Osteocyte (in vitro differentiated cells): ENCODE measurements around the gene HOXC12. TPM values are rescaled to one million over a fixed set of nuclear protein-coding genes. Genes with fewer than 3 reads are reported as not detected.

Experiments used
- DNase-seq: peaks from one replicate; pipeline ENCODE4 v3.0.0; 2021; ENCODE audit warnings: mixed read lengths; ENCODE audit not compliant: unreplicated experiment; ENCODE audit errors: extremely low spot score
- H3K27ac Mint-ChIP-seq: one replicate; pipeline ENCODE4 v1.8.0; 2021; ENCODE audit warnings: mild to moderate bottlenecking, mixed read lengths; ENCODE audit not compliant: unreplicated experiment
- H3K27me3 Mint-ChIP-seq: one replicate; pipeline ENCODE4 v1.8.0; 2021; ENCODE audit warnings: mixed read lengths; ENCODE audit not compliant: unreplicated experiment
- H3K36me3 Mint-ChIP-seq: one replicate; pipeline ENCODE4 v1.8.0; 2021; ENCODE audit warnings: mixed read lengths; ENCODE audit not compliant: unreplicated experiment
- H3K4me1 Mint-ChIP-seq: one replicate; pipeline ENCODE4 v1.8.0; 2021; ENCODE audit warnings: mixed read lengths; ENCODE audit not compliant: unreplicated experiment
- H3K4me3 Mint-ChIP-seq: one replicate; pipeline ENCODE4 v1.8.0; 2021; ENCODE audit warnings: mild to moderate bottlenecking, moderate library complexity, mixed read lengths; ENCODE audit not compliant: unreplicated experiment
- H3K9me3 Mint-ChIP-seq: one replicate; pipeline ENCODE4 v1.8.0; 2021; ENCODE audit warnings: mixed read lengths; ENCODE audit not compliant: unreplicated experiment
- total RNA-seq: library from RNA; stranded (reverse); gene quantifications from 2 replicates; pipeline ENCODE4 v1.2.1, GENCODE V29; 2021
- TF ChIP-seq, protein P1 (sequence below): fragments of 200-600 bp; sonication (generic); IDR thresholded peaks from 2 replicates; pipeline ENCODE4 v1.5.0; 2021; ENCODE audit warnings: antibody characterized with exemption, mild to moderate bottlenecking, moderate library complexity

The HOXC12 gene
- total RNA-seq, 1 donor from 2014 or later = not detected

DNA sequence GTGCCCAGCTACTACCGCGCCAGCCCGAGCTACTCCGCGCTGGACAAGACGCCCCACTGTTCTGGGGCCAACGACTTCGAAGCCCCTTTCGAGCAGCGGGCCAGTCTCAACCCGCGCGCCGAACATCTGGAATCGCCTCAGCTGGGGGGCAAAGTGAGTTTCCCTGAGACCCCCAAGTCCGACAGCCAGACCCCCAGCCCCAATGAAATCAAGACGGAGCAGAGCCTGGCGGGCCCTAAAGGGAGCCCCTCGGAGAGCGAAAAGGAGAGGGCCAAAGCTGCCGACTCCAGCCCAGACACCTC, 30.9 kb downstream of the HOXC12 start:
- Mint-ChIP-seq H3K27me3 (peaks cover 95% of the 10 kb centered on the region), H3K4me3 (no peak overlapping the region), H3K36me3 (no peaks in the 10 kb centered on the region), H3K9me3 (no peaks in the 10 kb centered on the region), H3K27ac (no peak overlapping the region), H3K4me1 (peaks cover 16% of the 10 kb centered on the region)
- no peak for DNase-seq
- TF ChIP-seq, protein P1, sequence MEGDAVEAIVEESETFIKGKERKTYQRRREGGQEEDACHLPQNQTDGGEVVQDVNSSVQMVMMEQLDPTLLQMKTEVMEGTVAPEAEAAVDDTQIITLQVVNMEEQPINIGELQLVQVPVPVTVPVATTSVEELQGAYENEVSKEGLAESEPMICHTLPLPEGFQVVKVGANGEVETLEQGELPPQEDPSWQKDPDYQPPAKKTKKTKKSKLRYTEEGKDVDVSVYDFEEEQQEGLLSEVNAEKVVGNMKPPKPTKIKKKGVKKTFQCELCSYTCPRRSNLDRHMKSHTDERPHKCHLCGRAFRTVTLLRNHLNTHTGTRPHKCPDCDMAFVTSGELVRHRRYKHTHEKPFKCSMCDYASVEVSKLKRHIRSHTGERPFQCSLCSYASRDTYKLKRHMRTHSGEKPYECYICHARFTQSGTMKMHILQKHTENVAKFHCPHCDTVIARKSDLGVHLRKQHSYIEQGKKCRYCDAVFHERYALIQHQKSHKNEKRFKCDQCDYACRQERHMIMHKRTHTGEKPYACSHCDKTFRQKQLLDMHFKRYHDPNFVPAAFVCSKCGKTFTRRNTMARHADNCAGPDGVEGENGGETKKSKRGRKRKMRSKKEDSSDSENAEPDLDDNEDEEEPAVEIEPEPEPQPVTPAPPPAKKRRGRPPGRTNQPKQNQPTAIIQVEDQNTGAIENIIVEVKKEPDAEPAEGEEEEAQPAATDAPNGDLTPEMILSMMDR = no peak

DNA sequence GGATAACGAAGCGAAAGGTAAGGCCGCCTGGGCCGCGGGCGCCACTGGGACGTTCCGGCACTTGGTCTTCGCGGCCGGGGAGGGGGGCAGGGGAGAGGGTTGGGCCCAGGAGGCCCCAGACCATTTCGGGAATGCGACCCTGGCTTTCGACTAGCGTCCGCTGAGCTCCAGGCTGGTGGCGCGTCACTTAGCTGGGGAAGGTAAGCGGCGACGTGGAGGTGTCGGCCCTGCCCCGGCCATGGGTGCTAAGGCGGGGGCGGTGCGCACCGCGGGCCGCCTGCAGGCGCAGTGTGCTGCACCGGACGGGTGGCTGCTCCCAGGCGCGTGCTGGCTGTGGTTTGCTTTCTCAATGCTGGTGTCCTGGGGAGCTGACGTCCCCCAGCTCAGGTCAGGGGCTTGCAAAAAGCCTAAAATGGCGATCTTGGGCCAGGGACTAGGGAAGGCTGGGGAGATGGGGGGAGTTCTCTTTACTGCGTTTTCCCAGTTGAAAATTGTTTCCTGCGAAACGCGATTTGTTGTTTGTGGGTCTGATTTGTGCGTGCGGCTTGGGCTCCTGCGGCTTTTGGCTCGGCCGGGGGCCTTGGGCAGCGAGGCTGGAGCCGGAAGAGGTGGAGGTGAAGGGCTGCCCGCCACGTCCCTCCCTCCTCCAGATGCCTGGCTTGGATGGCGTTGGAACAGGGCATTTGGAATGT, 31.4 kb downstream of the HOXC12 start:
- peaks cover 95% of the 10 kb centered on the region for H3K27me3 Mint-ChIP-seq
- no peak for DNase-seq
- H3K27ac Mint-ChIP-seq = no peak overlapping the region
- TF ChIP-seq, protein P1 = no peak
- H3K4me3 Mint-ChIP-seq = no peak overlapping the region
- no peaks in the 10 kb centered on the region for H3K36me3 Mint-ChIP-seq
- H3K4me1 Mint-ChIP-seq = peaks cover 16% of the 10 kb centered on the region
- no peaks in the 10 kb centered on the region for H3K9me3 Mint-ChIP-seq

DNA sequence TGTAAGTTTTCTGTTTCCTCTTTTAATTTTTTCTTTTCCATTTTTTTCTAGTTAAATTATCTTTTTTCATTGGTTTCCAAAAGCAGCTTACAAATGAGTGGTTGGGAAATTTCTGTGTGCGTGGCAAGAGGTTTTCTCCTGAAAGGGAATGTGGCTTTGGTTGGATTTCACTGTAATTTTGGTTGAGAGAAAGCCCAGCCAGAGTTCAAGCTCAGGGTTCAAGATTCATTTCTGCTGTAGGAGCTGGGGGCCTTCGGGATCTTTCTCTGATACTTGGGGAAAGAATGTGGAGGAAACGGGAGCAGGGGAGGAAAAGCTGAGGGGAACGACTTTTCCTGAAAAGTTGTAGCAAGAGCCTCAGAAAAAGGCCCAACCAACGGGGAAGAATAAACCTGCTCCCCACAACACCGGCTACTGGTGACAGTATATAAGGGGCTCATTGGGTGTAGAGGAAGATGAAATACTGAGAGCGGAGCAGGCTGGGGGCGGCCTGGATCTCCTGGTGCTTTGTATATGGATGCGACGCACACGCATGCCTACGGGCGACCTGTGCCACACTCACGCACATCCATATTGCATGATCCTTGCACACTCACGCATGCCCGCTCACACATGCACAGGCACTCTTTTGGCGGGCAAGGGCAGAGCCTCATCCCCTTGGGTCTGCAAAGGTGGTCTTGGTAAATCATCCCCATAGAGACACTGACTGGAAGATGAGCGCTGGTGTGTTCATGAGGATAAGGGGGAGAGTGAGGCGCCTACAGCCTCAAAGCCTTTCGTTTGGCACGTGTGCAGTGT, 32.2 kb downstream of the HOXC12 start:
- DNase-seq = no peak
- Mint-ChIP-seq H3K4me3 (no peak overlapping the region), H3K27ac (no peak overlapping the region), H3K4me1 (peaks cover 16% of the 10 kb centered on the region), H3K27me3 (peaks cover 95% of the 10 kb centered on the region), H3K9me3 (no peaks in the 10 kb centered on the region), H3K36me3 (no peaks in the 10 kb centered on the region)
- TF ChIP-seq, protein P1 = no peak

DNA sequence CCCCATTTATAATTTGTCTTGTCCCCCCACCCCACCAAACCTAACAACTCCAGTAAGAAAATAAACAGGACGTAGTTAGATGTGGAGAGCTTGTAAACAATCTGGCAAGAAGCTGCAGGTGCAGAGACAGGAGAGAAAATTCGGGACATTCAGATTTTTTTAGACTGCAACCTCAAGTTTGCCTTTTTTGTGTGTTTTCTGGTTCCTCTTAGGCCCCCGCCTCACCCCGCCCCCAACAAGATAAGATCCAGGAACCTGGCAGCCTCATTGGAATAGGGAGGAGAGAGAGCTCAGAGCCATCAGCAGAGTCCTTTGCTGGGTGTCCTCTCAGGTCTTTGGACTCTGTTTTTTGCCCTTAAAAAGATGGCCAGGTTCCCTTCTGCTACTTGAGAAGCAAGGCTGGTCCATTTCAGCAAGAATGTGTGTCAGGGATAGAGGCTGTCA, 33.1 kb downstream of the HOXC12 start:
- H3K36me3 Mint-ChIP-seq = no peaks in the 10 kb centered on the region
- DNase-seq = no peak
- no peaks in the 10 kb centered on the region for H3K9me3 Mint-ChIP-seq
- TF ChIP-seq, protein P1 = no peak
- H3K27ac Mint-ChIP-seq = no peak overlapping the region
- peaks cover 16% of the 10 kb centered on the region for H3K4me1 Mint-ChIP-seq
- H3K27me3 Mint-ChIP-seq = peaks cover 95% of the 10 kb centered on the region
- H3K4me3 Mint-ChIP-seq = no peak overlapping the region

DNA sequence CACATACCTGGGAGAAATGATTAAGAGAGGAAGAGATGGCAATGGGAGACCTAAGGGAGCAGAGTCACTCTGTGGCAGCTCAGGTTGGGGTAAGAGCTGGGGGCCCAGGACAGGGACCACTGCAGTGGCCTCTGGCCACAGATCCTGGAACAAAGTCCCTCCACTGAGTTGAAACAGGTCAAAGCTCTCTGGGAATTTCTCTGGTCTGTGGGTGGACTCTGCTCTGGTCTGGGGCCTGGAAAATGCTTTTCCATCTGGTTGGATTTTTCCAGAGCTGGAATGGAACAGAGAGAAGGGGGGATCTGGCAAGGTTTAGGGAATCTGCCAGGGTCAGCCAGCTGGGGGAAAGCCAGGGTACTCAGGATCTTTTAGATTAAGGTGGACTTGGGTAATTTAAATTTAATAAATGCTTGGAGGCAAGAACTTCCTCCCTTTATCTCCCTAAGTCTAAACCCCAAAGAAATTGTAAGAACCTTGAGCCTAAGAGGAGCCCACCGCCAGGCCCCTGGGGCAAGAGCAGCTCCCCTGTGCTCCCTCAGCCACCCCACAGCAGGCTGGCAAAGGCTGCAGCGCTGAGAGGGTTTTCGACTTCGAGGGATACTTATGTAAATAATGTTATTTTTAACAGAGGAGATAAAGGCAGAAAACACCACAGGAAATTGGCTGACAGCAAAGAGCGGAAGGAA, 34.0 kb downstream of the HOXC12 start:
- no peaks in the 10 kb centered on the region for H3K36me3 Mint-ChIP-seq
- DNase-seq = no peak
- H3K4me1 Mint-ChIP-seq = peaks cover 16% of the 10 kb centered on the region
- TF ChIP-seq, protein P1 = no peak
- H3K27ac Mint-ChIP-seq = no peak overlapping the region
- H3K27me3 Mint-ChIP-seq = peaks cover 95% of the 10 kb centered on the region
- H3K9me3 Mint-ChIP-seq = no peaks in the 10 kb centered on the region
- no peak overlapping the region for H3K4me3 Mint-ChIP-seq
